Peyer's patch (tissue), 4 donors: ENCODE results near the gene SPATS2. TPM values are rescaled to one million over a fixed set of nuclear protein-coding genes. Genes with fewer than 3 reads are reported as not detected.

Source experiments
- DNase-seq, 3 donors: peaks; one replicate each; pipeline ENCODE4 v3.0.0-alpha.2; 2017 to 2019
- H3K27ac ChIP-seq, 4 donors: fragments of 200-600 bp; sonication (generic); one replicate each; pipeline ENCODE4 v1.5.1; 2016 to 2019
- H3K27me3 ChIP-seq, 2 donors: fragments of 200-600 bp; sonication (generic); one replicate each; pipeline ENCODE4 v1.5.1; 2019
- H3K36me3 ChIP-seq, 3 donors: fragments of 200-600 bp; sonication (generic); one replicate each; pipeline ENCODE4 v1.5.1; 2016 to 2019
- H3K4me1 ChIP-seq, 4 donors: fragments of 200-600 bp; sonication (generic); one replicate each; pipeline ENCODE4 v1.5.1; 2016 to 2019
- H3K4me3 ChIP-seq, 4 donors: fragments of 200-600 bp; sonication (generic); 1 replicate in 3 of 4; 2 replicates in 1 of 4; pipeline ENCODE4 v1.5.1; 2016 to 2019; ENCODE audit warnings: mild to moderate bottlenecking in 1 of 4
- H3K9me3 ChIP-seq, 4 donors: fragments of 200-600 bp; sonication (generic); one replicate each; pipeline ENCODE4 v1.5.1; 2016 to 2019; ENCODE audit warnings: mild to moderate bottlenecking in 1 of 4
- POLR2A ChIP-seq, 2 donors: fragments of 450-650 bp; IDR thresholded peaks; one replicate each; pipeline ENCODE4 v1.5.1; 2017; ENCODE audit warnings: antibody characterized with exemption in 2 of 2, mild to moderate bottlenecking in 2 of 2, moderate library complexity in 2 of 2
- total RNA-seq, 4 donors: library from RNA; depleted of rRNA; stranded (reverse); fragments of >200 nt; gene quantifications; one replicate each; pipeline ENCODE4 v1.1.0, GENCODE V29; 2016
- TF ChIP-seq, protein P1 (sequence below), 6 experiments: fragments of 450-650 bp in 4 of 6; fragments of 200-600 bp in 2 of 6; sonication (generic) in 1 of 6; IDR thresholded peaks; one replicate each; pipeline ENCODE4 v1.5.1; 2017 to 2019; ENCODE audit warnings: antibody characterized with exemption in 6 of 6, mild to moderate bottlenecking in 3 of 6, moderate library complexity in 1 of 6

SPATS2 gene
- total RNA-seq, 4 donors from 2014 or later = 20.2 to 49.5 (median 24.8) TPM

DNA sequence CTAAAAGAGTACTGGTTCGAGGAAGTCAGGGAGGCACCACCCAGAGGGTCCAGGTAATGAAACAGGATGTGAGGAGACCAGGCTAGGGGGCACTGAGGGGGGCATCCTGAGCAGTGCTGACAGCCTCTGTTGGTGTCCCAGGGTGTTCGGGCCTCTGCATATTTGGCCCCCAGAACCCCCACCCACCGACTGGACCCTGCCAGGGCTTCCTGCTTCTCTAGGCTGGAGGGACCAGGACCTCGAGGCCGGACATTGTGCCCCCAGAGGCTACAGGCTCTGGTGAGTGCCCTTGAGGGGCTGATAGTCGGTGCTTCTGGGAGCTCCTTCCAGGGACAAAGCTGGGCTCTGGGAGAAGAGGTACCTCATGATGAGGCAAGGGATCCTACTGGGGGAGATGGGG, 41.7 kb upstream of the SPATS2 start:
- Histone ChIP-seq H3K4me3 (no peak overlapping the region), H3K36me3 (no peaks in the 10 kb centered on the region), H3K27ac (no peak overlapping the region), H3K27me3 (no peaks in the 10 kb centered on the region), H3K4me1 (peaks cover 0 to 15% (median 2%) of the 10 kb centered on the region in 4 donors), H3K9me3 (no peaks in the 10 kb centered on the region)
- no peak for TF ChIP-seq POLR2A (IDR thresholded peaks at IDR 0.05)
- TF ChIP-seq, protein P1, sequence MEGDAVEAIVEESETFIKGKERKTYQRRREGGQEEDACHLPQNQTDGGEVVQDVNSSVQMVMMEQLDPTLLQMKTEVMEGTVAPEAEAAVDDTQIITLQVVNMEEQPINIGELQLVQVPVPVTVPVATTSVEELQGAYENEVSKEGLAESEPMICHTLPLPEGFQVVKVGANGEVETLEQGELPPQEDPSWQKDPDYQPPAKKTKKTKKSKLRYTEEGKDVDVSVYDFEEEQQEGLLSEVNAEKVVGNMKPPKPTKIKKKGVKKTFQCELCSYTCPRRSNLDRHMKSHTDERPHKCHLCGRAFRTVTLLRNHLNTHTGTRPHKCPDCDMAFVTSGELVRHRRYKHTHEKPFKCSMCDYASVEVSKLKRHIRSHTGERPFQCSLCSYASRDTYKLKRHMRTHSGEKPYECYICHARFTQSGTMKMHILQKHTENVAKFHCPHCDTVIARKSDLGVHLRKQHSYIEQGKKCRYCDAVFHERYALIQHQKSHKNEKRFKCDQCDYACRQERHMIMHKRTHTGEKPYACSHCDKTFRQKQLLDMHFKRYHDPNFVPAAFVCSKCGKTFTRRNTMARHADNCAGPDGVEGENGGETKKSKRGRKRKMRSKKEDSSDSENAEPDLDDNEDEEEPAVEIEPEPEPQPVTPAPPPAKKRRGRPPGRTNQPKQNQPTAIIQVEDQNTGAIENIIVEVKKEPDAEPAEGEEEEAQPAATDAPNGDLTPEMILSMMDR (IDR thresholded peaks at IDR 0.05) = no peak
- no peak for DNase-seq

DNA sequence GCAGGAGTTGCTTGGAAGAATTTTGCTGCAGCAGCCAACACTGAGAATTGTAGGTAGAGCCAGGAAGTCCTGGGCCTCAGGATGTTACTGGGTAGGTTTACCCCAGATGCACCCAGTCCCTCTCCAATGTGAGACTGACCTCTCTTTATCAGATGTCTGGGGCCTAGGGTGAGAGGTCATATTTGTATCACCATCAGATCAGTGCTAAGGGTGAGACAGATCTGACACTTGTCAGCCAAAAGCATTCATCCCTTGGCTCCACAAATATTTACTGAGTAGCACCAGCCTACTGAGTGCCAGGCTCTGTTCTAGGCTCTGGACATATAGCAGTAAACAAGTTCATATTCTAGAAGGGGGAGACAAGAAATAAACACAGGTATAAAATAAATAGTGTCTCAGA, 39.9 kb upstream of the SPATS2 start:
- H3K27ac ChIP-seq = no peak overlapping the region
- DNase-seq = no peak
- H3K4me1 ChIP-seq = peaks cover 0 to 22% (median 2%) of the 10 kb centered on the region in 4 donors
- TF ChIP-seq POLR2A (IDR thresholded peaks at IDR 0.05) = no peak
- TF ChIP-seq, protein P1 (IDR thresholded peaks at IDR 0.05) = no peak
- H3K4me3 ChIP-seq = no peak overlapping the region
- H3K9me3 ChIP-seq = no peaks in the 10 kb centered on the region
- no peaks in the 10 kb centered on the region for H3K36me3 ChIP-seq
- no peaks in the 10 kb centered on the region for H3K27me3 ChIP-seq

- DNase-seq = no peak
These were observed 39.4 kb upstream of the SPATS2 start for GRCh38 chr12:49327887-49328286.

DNA sequence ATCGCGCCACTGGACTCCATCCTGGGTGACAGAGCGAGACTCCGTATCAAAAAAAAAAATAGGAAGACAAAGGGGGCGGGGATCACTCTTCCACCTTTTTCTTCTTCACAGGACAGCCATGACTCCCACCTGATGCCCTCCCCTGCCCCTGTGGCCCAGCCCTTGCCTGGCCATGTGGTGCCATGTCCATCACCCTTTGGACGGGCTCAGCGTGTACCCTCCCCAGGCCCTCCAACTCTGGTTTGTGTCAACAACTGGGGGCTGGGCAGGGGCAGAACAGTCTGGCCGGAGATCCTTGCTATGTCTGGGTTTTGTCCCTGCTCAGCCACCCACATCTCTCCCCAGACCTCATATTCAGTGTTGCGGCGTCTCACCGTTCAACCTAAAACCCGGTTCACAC, 38.4 kb upstream of the SPATS2 start:
- H3K27me3 ChIP-seq = peaks cover 0 to 3% of the 10 kb centered on the region in 2 donors
- no peaks in the 10 kb centered on the region for H3K9me3 ChIP-seq
- no peak overlapping the region for H3K4me3 ChIP-seq
- H3K27ac ChIP-seq = no peak overlapping the region
- no peaks in the 10 kb centered on the region for H3K36me3 ChIP-seq
- TF ChIP-seq POLR2A (IDR thresholded peaks at IDR 0.05) = no peak
- TF ChIP-seq, protein P1 (IDR thresholded peaks at IDR 0.05) = no peak
- DNase-seq = no peak
- H3K4me1 ChIP-seq = peaks cover 0 to 14% (median 0%) of the 10 kb centered on the region in 4 donors

More at GRCh38 chr12:49327887-49328286, 39.4 kb upstream of the SPATS2 start:
- H3K27ac ChIP-seq = no peak overlapping the region
- no peaks in the 10 kb centered on the region for H3K36me3 ChIP-seq
- H3K4me1 ChIP-seq = peaks cover 0 to 21% (median 2%) of the 10 kb centered on the region in 4 donors
- no peaks in the 10 kb centered on the region for H3K9me3 ChIP-seq
- peaks cover 0 to under 1% of the 10 kb centered on the region in 2 donors for H3K27me3 ChIP-seq
- H3K4me3 ChIP-seq = no peak overlapping the region
- TF ChIP-seq, protein P1 (IDR thresholded peaks at IDR 0.05) = no peak
- no peak for TF ChIP-seq POLR2A (IDR thresholded peaks at IDR 0.05)

DNA sequence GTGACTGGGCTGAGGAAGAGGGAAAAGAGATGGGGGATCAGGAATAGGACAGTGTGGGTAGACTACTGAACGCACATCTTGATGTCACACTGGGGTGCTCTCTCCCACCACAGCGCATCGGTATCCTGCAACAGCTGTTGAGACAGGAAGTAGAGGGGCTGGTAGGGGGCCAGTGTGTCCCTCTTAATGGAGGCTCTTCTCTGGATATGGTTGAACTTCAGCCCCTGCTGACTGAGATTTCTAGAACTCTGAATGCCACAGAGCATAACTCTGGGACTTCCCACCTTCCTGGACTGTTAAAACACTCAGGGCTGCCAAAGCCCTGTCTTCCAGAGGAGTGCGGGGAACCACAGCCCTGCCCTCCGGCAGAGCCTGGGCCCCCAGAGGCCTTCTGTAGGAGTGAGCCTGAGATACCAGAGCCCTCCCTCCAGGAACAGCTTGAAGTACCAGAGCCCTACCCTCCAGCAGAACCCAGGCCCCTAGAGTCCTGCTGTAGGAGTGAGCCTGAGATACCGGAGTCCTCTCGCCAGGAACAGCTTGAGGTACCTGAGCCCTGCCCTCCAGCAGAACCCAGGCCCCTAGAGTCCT, 37.1 kb upstream of the SPATS2 start:
- H3K4me1 ChIP-seq = peaks cover 0 to 11% (median 0%) of the 10 kb centered on the region in 4 donors

More for the DNA sequence above, 37.1 kb upstream of the SPATS2 start:
- no peak for TF ChIP-seq POLR2A (IDR thresholded peaks at IDR 0.05)
- TF ChIP-seq, protein P1 (IDR thresholded peaks at IDR 0.05) = no peak
- Histone ChIP-seq H3K27me3 (peaks cover 0 to 10% of the 10 kb centered on the region in 2 donors), H3K9me3 (no peaks in the 10 kb centered on the region), H3K36me3 (no peaks in the 10 kb centered on the region), H3K27ac (no peak overlapping the region), H3K4me3 (no peak overlapping the region)
- no peak for DNase-seq
